Activated T-helper 2 cell treated with anti-CD3 and anti-CD28 coated beads, Interferon-gamma antibody, Interleukin-2, Interleukin-4, amounts not matched to agents 10 μg/mL and 5 μg/mL and 100 μg/mL, durations not matched to agents 14 hours and 24 hours and 36 hours (primary cell): ENCODE results near the gene NLRP11. TPM values are rescaled to one million over a fixed set of nuclear protein-coding genes. Genes with fewer than 3 reads are reported as not detected.

ENCODE experiments used
- DNase-seq: peaks from one replicate; pipeline ENCODE4 v3.0.0; 2021; ENCODE audit warnings: low spot score
- H3K27ac Mint-ChIP-seq: one replicate; pipeline ENCODE4 v1.8.0; 2021; ENCODE audit warnings: mixed read lengths
- H3K27me3 Mint-ChIP-seq: one replicate; pipeline ENCODE4 v1.8.0; 2021; ENCODE audit warnings: low read depth, mixed read lengths
- H3K36me3 Mint-ChIP-seq: one replicate; pipeline ENCODE4 v1.8.0; 2021; ENCODE audit warnings: low read depth, mixed read lengths
- H3K4me1 Mint-ChIP-seq: one replicate; pipeline ENCODE4 v1.8.0; 2021; ENCODE audit warnings: low read depth, mixed read lengths
- H3K4me3 Mint-ChIP-seq: one replicate; pipeline ENCODE4 v1.8.0; 2021; ENCODE audit warnings: low read depth, mild to moderate bottlenecking, moderate library complexity, mixed read lengths
- H3K9me3 Mint-ChIP-seq: one replicate; pipeline ENCODE4 v1.8.0; 2021; ENCODE audit warnings: mixed read lengths
- intact Hi-C: fragments of 100-400 bp; cut with micrococcal nuclease; formaldehyde crosslinking; loops from one replicate; pipeline ENCODE4 v1.15.1; 2023
- total RNA-seq: library from RNA; stranded (reverse); gene quantifications from 2 replicates; pipeline ENCODE4 v1.2.3, GENCODE V29; 2022

NLRP11 gene
- not detected in 2 replicates for total RNA-seq

DNA sequence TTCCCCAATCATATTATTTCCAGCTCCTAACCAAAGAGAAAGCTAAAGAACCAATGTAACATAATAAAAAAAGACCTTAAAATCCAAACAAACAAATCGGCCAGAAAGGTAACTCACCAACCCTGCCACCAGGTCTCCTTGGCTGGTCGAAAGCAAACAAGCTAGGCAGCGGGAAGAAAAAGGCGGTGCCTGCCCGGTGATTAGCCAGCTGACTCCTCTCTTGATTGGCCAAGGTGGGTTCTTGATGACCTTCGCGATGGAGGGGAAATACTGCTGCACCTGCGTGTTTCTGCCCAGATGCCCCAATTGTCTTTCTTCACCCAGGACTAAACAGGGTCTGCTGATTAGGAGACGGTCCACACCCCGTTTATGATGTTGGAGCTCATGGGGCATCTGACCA, at the start of gene NLRP11:
TSS of gene NLRP11 (minus strand) at position 154 of the 400 bp plus-strand sequence. CDS start 13,825 bp downstream, outside the sequence.
- H3K27ac Mint-ChIP-seq, result no peak within 1 kb of the TSS
- no peak within 1 kb of the TSS for H3K4me3 Mint-ChIP-seq
- no peaks in the 10 kb centered on the region for H3K36me3 Mint-ChIP-seq
- no peaks in the 10 kb centered on the region for H3K27me3 Mint-ChIP-seq
- intact Hi-C loops, result no loop called here
- no peaks in the 10 kb centered on the region for H3K4me1 Mint-ChIP-seq
- DNase-seq, result no peak
- peaks cover 44% of the 10 kb centered on the region for H3K9me3 Mint-ChIP-seq

DNA sequence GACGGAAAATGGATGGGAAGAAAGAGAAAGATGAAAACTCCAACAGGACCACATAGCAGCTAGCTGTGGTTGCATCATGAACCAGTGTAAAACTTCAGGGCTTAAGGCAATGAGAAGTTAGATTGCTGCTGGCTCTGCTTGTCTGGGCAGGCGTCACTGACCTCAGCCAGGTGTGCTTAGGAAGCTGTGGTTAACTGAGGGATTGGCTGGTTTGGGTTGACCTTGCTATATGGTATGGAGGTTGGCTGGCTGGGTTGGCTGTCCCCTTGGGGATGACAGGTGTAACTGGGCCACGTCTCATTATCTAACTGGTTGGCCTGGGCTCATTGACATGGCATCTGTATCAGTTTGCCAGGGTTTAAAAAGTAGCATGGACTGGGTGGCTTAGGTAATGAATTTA, 45.4 kb upstream of the NLRP11 start:
- intact Hi-C loops, result no loop called here

DNA sequence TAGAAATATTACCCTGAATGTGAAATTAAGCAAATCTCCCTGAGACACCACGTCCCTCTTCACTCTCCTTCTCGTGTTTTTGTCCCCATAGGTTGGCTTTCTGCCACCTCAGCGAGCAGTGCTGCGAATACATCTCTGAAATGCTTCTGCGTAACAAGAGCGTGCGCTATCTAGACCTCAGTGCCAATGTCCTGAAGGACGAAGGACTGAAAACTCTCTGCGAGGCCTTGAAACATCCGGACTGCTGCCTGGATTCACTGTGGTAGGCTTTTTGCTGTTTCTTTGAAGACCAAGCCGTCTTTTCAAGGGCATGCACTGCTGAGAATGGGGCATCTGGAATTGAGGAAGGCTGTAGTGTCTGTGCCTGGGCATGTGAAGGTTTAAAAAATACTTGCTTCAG, 38.9 kb upstream of the NLRP11 start:
- Mint-ChIP-seq H3K4me1 (no peaks in the 10 kb centered on the region), H3K27ac (no peak overlapping the region), H3K36me3 (no peaks in the 10 kb centered on the region), H3K4me3 (no peak overlapping the region), H3K9me3 (peaks cover 58% of the 10 kb centered on the region), H3K27me3 (no peaks in the 10 kb centered on the region)
- DNase-seq, result no peak
- intact Hi-C loops, result no loop called here

More for the DNA sequence above, 45.4 kb upstream of the NLRP11 start:
- no peaks in the 10 kb centered on the region for H3K27me3 Mint-ChIP-seq
- H3K4me3 Mint-ChIP-seq, result no peak overlapping the region
- no peaks in the 10 kb centered on the region for H3K36me3 Mint-ChIP-seq
- no peak overlapping the region for H3K27ac Mint-ChIP-seq
- DNase-seq, result no peak
- no peaks in the 10 kb centered on the region for H3K4me1 Mint-ChIP-seq
- peaks cover 59% of the 10 kb centered on the region for H3K9me3 Mint-ChIP-seq

DNA sequence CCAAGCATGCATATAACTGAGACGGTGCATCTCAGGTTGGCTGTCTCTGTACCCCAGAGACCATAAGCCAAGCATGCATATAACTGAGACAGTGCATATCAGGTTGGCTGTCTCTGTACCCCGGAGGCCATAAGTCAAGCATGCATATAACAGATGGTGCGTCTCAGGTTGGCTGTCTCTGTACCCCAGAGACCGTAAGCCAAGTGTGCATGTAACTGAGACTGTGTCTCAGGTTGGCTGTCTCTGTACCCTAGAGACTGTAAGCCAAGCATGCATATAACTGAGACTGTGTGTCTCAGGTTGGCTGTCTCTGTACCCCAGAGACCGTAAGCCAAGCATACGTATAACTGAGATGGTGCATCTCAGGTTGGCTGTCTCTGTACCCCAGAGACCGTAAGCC, 35.3 kb upstream of the NLRP11 start:
- no peak for DNase-seq
- intact Hi-C loops, result no loop called here
- Mint-ChIP-seq H3K4me3 (no peak overlapping the region), H3K27me3 (no peaks in the 10 kb centered on the region), H3K4me1 (no peaks in the 10 kb centered on the region), H3K9me3 (peaks cover 65% of the 10 kb centered on the region), H3K27ac (no peak overlapping the region), H3K36me3 (no peaks in the 10 kb centered on the region)

DNA sequence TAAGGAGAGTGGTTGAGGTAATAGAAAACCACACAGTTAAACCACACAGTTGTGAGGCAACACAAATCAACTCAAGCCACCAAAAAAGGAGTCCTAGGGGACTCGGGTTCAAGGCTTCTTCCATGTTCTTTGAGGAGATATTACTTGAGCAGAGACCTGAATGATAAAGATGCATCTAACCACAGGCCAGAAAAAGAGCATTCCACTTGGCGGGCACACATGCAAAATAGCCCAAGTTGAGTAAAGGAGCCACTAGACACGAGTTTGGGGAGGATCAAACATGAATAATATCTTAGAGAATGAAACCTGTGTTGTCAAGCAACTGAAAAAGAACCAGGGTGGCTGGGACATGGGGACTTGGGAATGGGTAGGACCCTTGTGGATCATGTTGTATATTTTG, 34.7 kb upstream of the NLRP11 start:
- DNase-seq, result no peak
- Mint-ChIP-seq H3K27ac (no peak overlapping the region), H3K4me1 (no peaks in the 10 kb centered on the region), H3K27me3 (no peaks in the 10 kb centered on the region), H3K36me3 (no peaks in the 10 kb centered on the region), H3K4me3 (no peak overlapping the region), H3K9me3 (peaks cover 69% of the 10 kb centered on the region)
- intact Hi-C loops, result no loop called here

DNA sequence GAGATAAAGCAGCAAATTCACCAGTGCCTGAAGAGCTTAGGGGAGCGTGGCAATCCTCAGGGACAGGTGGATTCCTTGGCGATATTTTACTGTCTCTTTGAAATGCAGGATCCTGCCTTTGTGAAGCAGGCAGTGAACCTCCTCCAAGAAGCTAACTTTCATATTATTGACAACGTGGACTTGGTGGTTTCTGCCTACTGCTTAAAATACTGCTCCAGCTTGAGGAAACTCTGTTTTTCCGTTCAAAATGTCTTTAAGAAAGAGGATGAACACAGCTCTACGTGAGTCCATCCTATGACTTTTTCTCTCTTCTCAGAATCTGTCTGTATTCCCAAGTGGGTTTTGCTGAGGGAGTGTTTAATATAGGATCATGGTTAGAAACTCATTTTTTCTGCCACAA, 27.2 kb upstream of the NLRP11 start:
- Mint-ChIP-seq H3K27me3 (no peaks in the 10 kb centered on the region), H3K4me1 (no peaks in the 10 kb centered on the region), H3K27ac (no peak overlapping the region), H3K9me3 (peaks cover 52% of the 10 kb centered on the region), H3K36me3 (no peaks in the 10 kb centered on the region), H3K4me3 (no peak overlapping the region)
- intact Hi-C loops, result no loop called here
- no peak for DNase-seq

DNA sequence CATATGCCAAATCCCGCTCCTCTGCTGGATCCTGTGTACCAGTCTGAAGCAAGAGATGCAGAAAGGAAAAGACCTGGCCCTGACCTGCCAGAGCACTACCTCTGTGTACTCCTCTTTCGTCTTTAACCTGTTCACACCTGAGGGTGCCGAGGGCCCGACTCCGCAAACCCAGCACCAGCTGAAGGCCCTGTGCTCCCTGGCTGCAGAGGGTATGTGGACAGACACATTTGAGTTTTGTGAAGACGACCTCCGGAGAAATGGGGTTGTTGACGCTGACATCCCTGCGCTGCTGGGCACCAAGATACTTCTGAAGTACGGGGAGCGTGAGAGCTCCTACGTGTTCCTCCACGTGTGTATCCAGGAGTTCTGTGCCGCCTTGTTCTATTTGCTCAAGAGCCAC, 26.6 kb upstream of the NLRP11 start:
- no peaks in the 10 kb centered on the region for H3K4me1 Mint-ChIP-seq
- intact Hi-C loops, result no loop called here
- H3K27ac Mint-ChIP-seq, result no peak overlapping the region
- no peaks in the 10 kb centered on the region for H3K36me3 Mint-ChIP-seq
- peaks cover 57% of the 10 kb centered on the region for H3K9me3 Mint-ChIP-seq
- H3K4me3 Mint-ChIP-seq, result no peak overlapping the region
- no peaks in the 10 kb centered on the region for H3K27me3 Mint-ChIP-seq
- no peak for DNase-seq

DNA sequence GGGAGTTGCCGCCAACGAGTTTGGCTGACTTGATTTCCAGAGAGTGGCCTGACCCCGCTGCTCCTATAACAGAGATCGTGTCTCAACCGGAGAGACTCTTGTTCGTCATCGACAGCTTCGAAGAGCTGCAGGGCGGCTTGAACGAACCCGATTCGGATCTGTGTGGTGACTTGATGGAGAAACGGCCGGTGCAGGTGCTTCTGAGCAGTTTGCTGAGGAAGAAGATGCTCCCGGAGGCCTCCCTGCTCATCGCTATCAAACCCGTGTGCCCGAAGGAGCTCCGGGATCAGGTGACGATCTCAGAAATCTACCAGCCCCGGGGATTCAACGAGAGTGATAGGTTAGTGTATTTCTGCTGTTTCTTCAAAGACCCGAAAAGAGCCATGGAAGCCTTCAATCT, 26.2 kb upstream of the NLRP11 start:
- Mint-ChIP-seq H3K9me3 (peaks cover 57% of the 10 kb centered on the region), H3K36me3 (no peaks in the 10 kb centered on the region), H3K4me1 (no peaks in the 10 kb centered on the region), H3K27ac (no peak overlapping the region), H3K27me3 (no peaks in the 10 kb centered on the region), H3K4me3 (no peak overlapping the region)
- intact Hi-C loops, result no loop called here
- no peak for DNase-seq

DNA sequence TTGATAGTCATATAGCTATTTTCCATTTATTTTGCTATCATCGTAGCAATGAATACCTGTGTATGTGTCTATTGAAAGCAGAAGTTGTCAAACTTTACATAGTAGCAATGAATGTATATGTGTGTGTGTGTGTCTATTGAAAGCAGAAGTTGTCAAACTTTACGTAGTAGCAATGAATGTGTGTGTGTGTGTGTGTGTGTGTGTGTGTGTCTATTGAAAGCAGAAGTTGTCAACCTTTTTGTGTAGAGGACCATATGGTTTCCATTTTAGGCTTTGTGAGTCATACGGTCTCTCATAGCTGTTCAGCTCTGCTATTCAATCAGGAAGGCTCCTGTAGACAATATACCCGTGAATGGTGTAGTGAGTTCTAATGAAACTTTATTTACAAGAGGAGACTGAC, 25.4 kb upstream of the NLRP11 start:
- DNase-seq, result no peak
- intact Hi-C loops, result no loop called here
- Mint-ChIP-seq H3K36me3 (peaks cover under 1% of the 10 kb centered on the region), H3K4me1 (no peaks in the 10 kb centered on the region), H3K27ac (no peak overlapping the region), H3K27me3 (no peaks in the 10 kb centered on the region), H3K4me3 (no peak overlapping the region), H3K9me3 (peaks cover 62% of the 10 kb centered on the region)

DNA sequence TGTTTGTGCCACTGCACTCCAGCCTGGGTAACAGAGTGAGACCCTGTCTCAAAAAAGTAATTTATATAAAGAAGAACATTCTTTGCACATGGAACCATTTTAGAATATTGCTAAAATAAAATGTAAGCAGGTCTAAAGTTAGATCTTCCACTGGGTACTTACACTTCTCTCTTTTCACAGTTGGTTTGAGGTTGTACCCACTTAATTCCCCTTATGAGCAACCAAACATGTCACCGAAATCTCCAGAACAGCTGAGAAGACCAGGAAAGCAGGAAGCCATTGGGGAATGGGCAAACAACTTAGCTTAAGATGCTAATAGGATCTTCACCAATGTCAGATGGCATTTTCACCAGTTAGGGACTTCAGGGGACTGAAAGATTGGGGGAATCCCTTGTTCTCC, 23.4 kb upstream of the NLRP11 start:
- Mint-ChIP-seq H3K27me3 (no peaks in the 10 kb centered on the region), H3K4me3 (no peak overlapping the region), H3K36me3 (peaks cover 5% of the 10 kb centered on the region), H3K9me3 (peaks cover 57% of the 10 kb centered on the region), H3K27ac (no peak overlapping the region), H3K4me1 (no peaks in the 10 kb centered on the region)
- DNase-seq, result no peak
- intact Hi-C loops, result no loop called here

DNA sequence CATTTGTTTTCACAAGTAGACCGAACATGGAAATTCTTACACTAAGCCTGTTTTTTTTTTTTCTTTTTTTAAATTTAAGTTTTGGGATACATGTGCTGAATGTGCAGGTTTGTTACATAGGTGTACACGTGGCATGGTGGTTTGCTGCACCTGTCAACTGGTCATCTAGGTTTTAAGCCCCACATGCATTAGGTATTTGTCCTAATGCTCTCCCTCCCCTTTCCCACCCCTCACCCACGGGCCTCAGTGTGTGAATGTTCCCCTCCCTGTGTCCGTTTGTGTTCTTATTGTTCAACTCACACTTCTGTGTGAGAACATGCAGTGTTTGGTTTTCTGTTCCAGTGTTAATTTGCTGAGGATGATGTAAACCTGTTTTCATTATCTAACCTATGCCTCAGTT, 7.1 kb upstream of the NLRP11 start:
- Mint-ChIP-seq H3K4me3 (no peak overlapping the region), H3K4me1 (no peaks in the 10 kb centered on the region), H3K27ac (no peak overlapping the region), H3K9me3 (peaks cover 49% of the 10 kb centered on the region), H3K27me3 (no peaks in the 10 kb centered on the region), H3K36me3 (no peaks in the 10 kb centered on the region)
- intact Hi-C loops, result no loop called here
- no peak for DNase-seq

DNA sequence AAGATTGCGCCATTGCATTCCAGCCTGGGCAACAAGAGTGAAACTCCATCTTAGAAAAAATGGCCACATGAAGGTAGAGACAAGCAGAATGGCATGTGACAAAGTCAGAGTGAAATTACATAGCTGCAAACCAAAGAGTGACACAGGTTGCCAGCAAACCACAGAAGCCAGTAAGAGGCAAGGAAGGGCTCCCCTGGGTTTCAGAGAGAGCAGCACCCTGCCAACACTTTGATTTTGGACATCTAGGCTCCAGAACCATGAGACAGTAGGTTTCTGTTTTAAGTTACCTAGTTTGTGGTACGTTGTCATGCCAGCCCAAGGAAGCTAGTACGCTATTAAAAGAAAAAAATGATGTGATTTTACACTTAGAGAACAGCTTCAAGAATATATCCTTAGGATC, 6.5 kb upstream of the NLRP11 start:
- Mint-ChIP-seq H3K9me3 (peaks cover 44% of the 10 kb centered on the region), H3K4me3 (no peak overlapping the region), H3K27ac (no peak overlapping the region), H3K36me3 (no peaks in the 10 kb centered on the region), H3K27me3 (no peaks in the 10 kb centered on the region), H3K4me1 (no peaks in the 10 kb centered on the region)
- no peak for DNase-seq
- intact Hi-C loops, result no loop called here

DNA sequence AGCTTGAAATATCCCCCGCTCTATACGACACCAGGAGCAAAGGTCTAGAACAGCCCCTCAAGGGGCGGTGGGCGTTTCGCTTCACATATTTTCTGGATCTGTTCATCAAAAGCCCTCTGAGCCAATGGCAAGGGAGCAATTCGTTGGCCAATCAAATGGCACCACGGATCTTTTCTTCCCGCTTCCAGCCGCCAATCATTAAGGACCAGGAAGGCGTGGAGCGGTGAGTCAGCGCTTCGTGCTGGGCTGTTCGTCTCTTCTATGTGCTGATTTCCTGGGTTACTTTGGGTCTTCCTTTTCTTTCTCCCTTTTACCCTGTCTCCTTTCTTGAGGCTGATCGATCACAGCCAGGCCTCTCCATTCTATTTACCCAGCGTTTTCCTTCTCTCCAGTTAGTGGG, 4.5 kb upstream of the NLRP11 start, which contains the start of gene NLRP4:
TSS of gene NLRP4 (plus strand) at position 201 of the 400 bp plus-strand sequence. CDS start 15,541 bp downstream, outside the sequence.
- no peaks in the 10 kb centered on the region for H3K27me3 Mint-ChIP-seq
- no peak for DNase-seq
- H3K9me3 Mint-ChIP-seq, result peaks cover 43% of the 10 kb centered on the region
- H3K4me3 Mint-ChIP-seq, result no peak within 1 kb of the TSS
- intact Hi-C loops, result no loop called here
- H3K27ac Mint-ChIP-seq, result no peak within 1 kb of the TSS
- no peaks in the 10 kb centered on the region for H3K36me3 Mint-ChIP-seq
- H3K4me1 Mint-ChIP-seq, result no peaks in the 10 kb centered on the region

DNA sequence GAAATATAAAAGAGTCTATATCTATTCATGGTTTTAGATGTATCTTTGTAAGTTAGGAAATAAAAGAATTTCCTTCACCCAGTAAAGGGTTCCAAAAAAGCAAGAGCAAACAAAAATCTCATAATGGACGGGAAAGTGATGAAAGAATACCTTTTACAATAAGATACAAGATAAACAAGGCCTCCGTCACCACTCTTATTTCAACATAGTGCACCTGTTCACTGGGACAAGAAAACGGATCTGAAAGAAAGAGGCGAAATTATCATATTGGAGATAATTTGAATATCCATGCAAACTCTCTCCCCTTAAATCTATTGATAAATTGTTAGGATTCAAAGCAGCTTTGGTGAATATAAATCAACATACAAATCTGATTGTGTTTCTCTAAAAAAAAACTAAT, 877 bp upstream of the NLRP11 start:
- intact Hi-C loops, result no loop called here
- H3K27me3 Mint-ChIP-seq, result no peaks in the 10 kb centered on the region
- H3K27ac Mint-ChIP-seq, result no peak overlapping the region
- H3K9me3 Mint-ChIP-seq, result peaks cover 46% of the 10 kb centered on the region
- H3K4me3 Mint-ChIP-seq, result no peak overlapping the region
- H3K4me1 Mint-ChIP-seq, result no peaks in the 10 kb centered on the region
- H3K36me3 Mint-ChIP-seq, result no peaks in the 10 kb centered on the region
- no peak for DNase-seq
